SK-N-SH (cell line): ENCODE results near the gene CEBPG. TPM values are rescaled to one million over a fixed set of nuclear protein-coding genes. Genes with fewer than 3 reads are reported as not detected.

ENCODE experiments used
- CTCF ChIA-PET: fragments of 300-600, 350-600 bp; formaldehyde crosslinking; extraction: SDS; loops from one replicate; lab custom pipeline; 2021; lab: Yijun Ruan, JAX
- POLR2A ChIA-PET: fragments of 350-600 bp; sonication (Branson Sonifier 250); formaldehyde crosslinking; extraction: SDS; loops from one replicate; lab custom pipeline; 2020; ENCODE audit warnings: antibody characterized with exemption, inconsistent platforms; lab: Yijun Ruan, JAX
- DNase-seq: peaks from one replicate; pipeline ENCODE4 v3.0.0; 2012
- H2AFZ ChIP-seq: fragments of 200-600 bp; sonication (generic); 2 replicates; pipeline ENCODE4 v1.8.1; 2016; ENCODE audit warnings: antibody characterized with exemption, mild to moderate bottlenecking, low read depth
- H3F3A ChIP-seq: fragments of 200-600 bp; sonication (generic); replicated peaks from 2 replicates; pipeline ENCODE3; 2016; ENCODE audit warnings: antibody characterized with exemption, mild to moderate bottlenecking; ENCODE audit not compliant: insufficient read depth
- H3K27ac ChIP-seq, 2 experiments: fragments of 200-500 bp in 1 of 2; fragments of 200-600 bp in 1 of 2; sonication (Bioruptor generic) in 1 of 2; sonication (generic), shearing (Covaris generic) in 1 of 2; 2 replicates each; pipeline versions ENCODE4 v1.5.1 to v1.6.1; 2014 to 2016; ENCODE audit warnings: low read depth in 2 of 2, inconsistent platforms in 1 of 2, low read length in 1 of 2, mild to moderate bottlenecking in 1 of 2, mixed read lengths in 1 of 2
- H3K27me3 ChIP-seq: fragments of 200-600 bp; sonication (generic), shearing (Covaris generic); 2 replicates; pipeline ENCODE4 v1.6.1; 2016; ENCODE audit warnings: mixed run types; ENCODE audit not compliant: insufficient read depth
- H3K36me3 ChIP-seq, 2 experiments: fragments of 200-500 bp in 1 of 2; fragments of 200-600 bp in 1 of 2; sonication (Bioruptor generic) in 1 of 2; sonication (generic) in 1 of 2; replicated peaks in 1 of 2; 2 replicates each; pipeline versions ENCODE3 to v1.5.1; 2014 to 2016; ENCODE audit warnings: low read length in 1 of 2, mild to moderate bottlenecking in 1 of 2; ENCODE audit not compliant: insufficient read depth in 2 of 2, control insufficient read depth in 1 of 2
- H3K4me1 ChIP-seq, 2 experiments: fragments of 200-500 bp in 1 of 2; fragments of 200-600 bp in 1 of 2; sonication (Bioruptor generic) in 1 of 2; sonication (generic), shearing (Covaris generic) in 1 of 2; 2 replicates each; pipeline versions ENCODE4 v1.5.1 to v1.6.1; 2014 to 2016; ENCODE audit warnings: low read depth in 1 of 2, low read length in 1 of 2, mixed run types in 1 of 2; ENCODE audit not compliant: insufficient read depth in 2 of 2, control insufficient read depth in 1 of 2
- H3K4me2 ChIP-seq: fragments of 200-600 bp; sonication (generic), shearing (Covaris generic); 2 replicates; pipeline ENCODE4 v1.6.1; 2017; ENCODE audit warnings: mixed run types
- H3K4me3 ChIP-seq, 2 experiments: fragments of 200-500 bp in 1 of 2; fragments of 200-600 bp in 1 of 2; sonication (Bioruptor generic) in 1 of 2; sonication (generic), shearing (Covaris generic) in 1 of 2; 2 replicates each; pipeline versions ENCODE4 v1.5.1 to v1.8.1; 2014 to 2016; ENCODE audit warnings: low read depth in 2 of 2, inconsistent platforms in 1 of 2, low read length in 1 of 2, mild to moderate bottlenecking in 1 of 2, mixed read lengths in 1 of 2, moderate library complexity in 1 of 2
- H3K79me2 ChIP-seq: fragments of 200-600 bp; sonication (generic); 2 replicates; pipeline ENCODE4 v1.8.1; 2017; ENCODE audit warnings: mild to moderate bottlenecking; ENCODE audit not compliant: insufficient read depth
- H3K9ac ChIP-seq: fragments of 200-600 bp; sonication (generic); 2 replicates; pipeline ENCODE4 v1.6.1; 2017; ENCODE audit warnings: mixed run types
- H3K9me2 ChIP-seq: fragments of 200-600 bp; sonication (generic); 2 replicates; pipeline ENCODE4 v1.6.1; 2017; ENCODE audit warnings: mixed run types
- H3K9me3 ChIP-seq: fragments of 200-600 bp; sonication (generic); 2 replicates; pipeline ENCODE4 v1.6.1; 2017; ENCODE audit warnings: mixed run types, mild to moderate bottlenecking, moderate library complexity
- H4K20me1 ChIP-seq: fragments of 200-600 bp; sonication (generic); 2 replicates; pipeline ENCODE4 v1.6.1; 2017; ENCODE audit warnings: mild to moderate bottlenecking, mixed run types; ENCODE audit not compliant: insufficient read depth
- CHD2 ChIP-seq: fragments of 150-350 bp; IDR thresholded peaks from 2 replicates; pipeline ENCODE4 v1.6.1; 2018; ENCODE audit warnings: low read length; ENCODE audit not compliant: partially characterized antibody
- CTCF ChIP-seq: fragments of 200-600 bp; sonication (generic); IDR thresholded peaks from 2 replicates; pipeline ENCODE4 v1.6.1; 2017; ENCODE audit warnings: antibody characterized with exemption, mild to moderate bottlenecking, moderate library complexity
- ELF1 ChIP-seq: IDR thresholded peaks from 2 replicates; pipeline ENCODE4 v1.4.0; 2012
- EP300 ChIP-seq, 2 experiments: IDR thresholded peaks; 2 replicates each; pipeline versions ENCODE4 v1.4.0 to v1.6.1; 2012; ENCODE audit warnings: borderline replicate concordance in 1 of 2, low read depth in 1 of 2, low read length in 1 of 2
- FOXJ3 ChIP-seq: sonication (generic); formaldehyde crosslinking; IDR thresholded peaks from 2 replicates; pipeline ENCODE4 v1.5.1; 2020; ENCODE audit warnings: mild to moderate bottlenecking, missing genetic modification reagents
- FOXM1 ChIP-seq: IDR thresholded peaks from 2 replicates; pipeline ENCODE4 v1.4.0; 2012; ENCODE audit warnings: low read depth, mild to moderate bottlenecking
- GABPA ChIP-seq: IDR thresholded peaks from 2 replicates; pipeline ENCODE4 v1.4.0; 2012; ENCODE audit warnings: low read depth, mild to moderate bottlenecking
- IRF3 ChIP-seq: fragments of 150-350 bp; IDR thresholded peaks from 2 replicates; pipeline ENCODE4 v1.6.1; 2016; ENCODE audit warnings: mild to moderate bottlenecking, low read depth, low read length
- JUND ChIP-seq: IDR thresholded peaks from 2 replicates; pipeline ENCODE4 v1.4.0; 2012
- MAX ChIP-seq: IDR thresholded peaks from 2 replicates; pipeline ENCODE4 v1.4.0; 2012; ENCODE audit warnings: low read depth
- MEF2A ChIP-seq: IDR thresholded peaks from 2 replicates; pipeline ENCODE4 v1.4.0; 2012; ENCODE audit warnings: low read depth, borderline replicate concordance
- MXI1 ChIP-seq: IDR thresholded peaks from 2 replicates; pipeline ENCODE4 v1.6.1; 2012; ENCODE audit warnings: mild to moderate bottlenecking, low read depth, low read length, improper control_type of control experiment
- NFIC ChIP-seq: IDR thresholded peaks from 2 replicates; pipeline ENCODE4 v1.4.0; 2012; ENCODE audit warnings: borderline replicate concordance
- NRF1 ChIP-seq: IDR thresholded peaks from 2 replicates; pipeline ENCODE4 v1.6.1; 2012; ENCODE audit warnings: low read depth, mild to moderate bottlenecking, low read length
- POLR2AphosphoS5 ChIP-seq: IDR thresholded peaks from 2 replicates; pipeline ENCODE4 v1.6.1; 2012; ENCODE audit warnings: low read depth, low read length
- RAD21 ChIP-seq: IDR thresholded peaks from 2 replicates; pipeline ENCODE4 v1.6.1; 2012; ENCODE audit warnings: mild to moderate bottlenecking, low read length
- RCOR1 ChIP-seq: fragments of 150-350 bp; IDR thresholded peaks from 2 replicates; pipeline ENCODE4 v1.6.1; 2017; ENCODE audit warnings: antibody characterized with exemption, low read length
- SIN3A ChIP-seq: IDR thresholded peaks from 2 replicates; pipeline ENCODE4 v1.6.1; 2012; ENCODE audit warnings: low read depth, mild to moderate bottlenecking, low read length, moderate library complexity, borderline replicate concordance
- SMC3 ChIP-seq: IDR thresholded peaks from 2 replicates; pipeline ENCODE4 v1.6.1; 2012; ENCODE audit warnings: low read depth, low read length, improper control_type of control experiment
- TAF1 ChIP-seq: IDR thresholded peaks from 2 replicates; pipeline ENCODE4 v1.6.1; 2012; ENCODE audit warnings: low read depth, mild to moderate bottlenecking, low read length, moderate library complexity, borderline replicate concordance
- TCF12 ChIP-seq: IDR thresholded peaks from 2 replicates; pipeline ENCODE4 v1.4.0; 2012
- USF1 ChIP-seq: IDR thresholded peaks from 2 replicates; pipeline ENCODE4 v1.4.0; 2012; ENCODE audit warnings: low read depth, borderline replicate concordance
- YY1 ChIP-seq: IDR thresholded peaks from 2 replicates; pipeline ENCODE4 v1.4.0; 2012; ENCODE audit warnings: low read depth, mild to moderate bottlenecking
- WGBS: methylation state at CpG from one replicate; pipeline ENCODE4 v1.1.6; 2017; ENCODE audit warnings: low lambda C conversion rate; 5-methylcytosine and 5-hydroxymethylcytosine counted together
- polyA plus RNA-seq, 3 experiments: library from polyadenylated mRNA; depleted of rRNA; stranded (reverse); fragments of >200 nt; gene quantifications; 2 replicates each; pipeline ENCODE4 v1.2.3, GENCODE V29; 2012

The CEBPG gene
- polyA plus RNA-seq, 1 of the 3 experiments (the other 2 are of a cell fraction): 9.1 TPM

- no peaks in the 10 kb centered on the region for H3K9me2 ChIP-seq
- 89% methylated on average over 12 of the region's 12 CpGs for WGBS
- ChIA-PET CTCF (interaction anchor here (0.8 to 22.5 kb wide), 13 partner anchors 11 to 370 kb away, joined by 3 to 511 read pairs (median 15); partner anchors contain the start of gene CEBPA), POLR2A (interaction anchor here (0.6 kb wide), 1 partner anchor 97 kb away, joined by 3 read pairs; no protein-coding TSS in a partner anchor)
- H3K27ac ChIP-seq: no peak overlapping the region
- no peak overlapping the region for H3K4me3 ChIP-seq
- TF ChIP-seq NFIC (no peak), GABPA (no peak), CHD2 (no peak), RCOR1 (no peak), MXI1 (no peak), POLR2AphosphoS5 (no peak), NRF1 (no peak), TCF12 (no peak), CTCF (no peak), USF1 (no peak), YY1 (no peak)
- no peaks in the 10 kb centered on the region for H3F3A ChIP-seq
- no peak overlapping the region for H3K4me2 ChIP-seq
- no peaks in the 10 kb centered on the region for H3K9me3 ChIP-seq
- no peaks in the 10 kb centered on the region for H4K20me1 ChIP-seq
- no peak overlapping the region for H2AFZ ChIP-seq
- peak; percentile 30 for DNase-seq
- H3K9ac ChIP-seq: no peak overlapping the region
- H3K4me1 ChIP-seq: peaks cover 0 to 28% of the 10 kb centered on the region in 2 experiments; a peak in 1 of 4 replicates
- H3K36me3 ChIP-seq: no peaks in the 10 kb centered on the region
- no peaks in the 10 kb centered on the region for H3K79me2 ChIP-seq
- no peaks in the 10 kb centered on the region for H3K27me3 ChIP-seq
Observed at GRCh38 chr19:33407716-33408115, 34.2 kb downstream of the CEBPG start.

- no peak overlapping the region for H3K4me2 ChIP-seq
- H3K36me3 ChIP-seq: no peaks in the 10 kb centered on the region
- H3F3A ChIP-seq: no peaks in the 10 kb centered on the region
- no peak overlapping the region for H2AFZ ChIP-seq
- no peaks in the 10 kb centered on the region for H4K20me1 ChIP-seq
- ChIA-PET POLR2A (interaction anchor here (0.6 kb wide), 1 partner anchor 96 kb away, joined by 3 read pairs; no protein-coding TSS in a partner anchor), CTCF (interaction anchor here (0.8 to 22.5 kb wide), 11 partner anchors 11 to 370 kb away, joined by 3 to 511 read pairs (median 23); partner anchors contain the start of gene CEBPA)
- no peak overlapping the region for H3K9ac ChIP-seq
- H3K79me2 ChIP-seq: no peaks in the 10 kb centered on the region
- H3K4me1 ChIP-seq: peaks cover 0 to 31% of the 10 kb centered on the region in 2 experiments; a peak in 1 of 4 replicates
- WGBS: 95% methylated on average over 10 of the region's 13 CpGs
- DNase-seq: peak; percentile 23
- H3K27me3 ChIP-seq: no peaks in the 10 kb centered on the region
- no peaks in the 10 kb centered on the region for H3K9me3 ChIP-seq
- H3K9me2 ChIP-seq: no peaks in the 10 kb centered on the region
- no peak overlapping the region for H3K4me3 ChIP-seq
- H3K27ac ChIP-seq: no peak overlapping the region
- TF ChIP-seq RAD21 (no peak), IRF3 (no peak), NRF1 (no peak), SMC3 (no peak), JUND (no peak), MEF2A (no peak), FOXJ3 (CRISPR knock-in tag) (no peak), SIN3A (no peak), MAX (no peak), EP300 (IDR thresholded peaks at IDR 0.05; ENCODE audit: borderline replicate concordance in 1 of 2, low read depth in 1 of 2, low read length in 1 of 2) (no peak), POLR2AphosphoS5 (no peak), TAF1 (no peak), CTCF (no peak), ELF1 (no peak), FOXM1 (no peak)
Observed at GRCh38 chr19:33408116-33408515, 34.6 kb downstream of the CEBPG start.
